Putamen (tissue), 1 donor: ENCODE measurements around the gene FILIP1L.

ENCODE experiments used
- DNase-seq: peaks from one replicate; pipeline ENCODE4 v3.0.0-alpha.2; 2016; ENCODE audit warnings: low spot score

The FILIP1L gene

GRCh38 chr3:99951701-99952100, 162.6 kb downstream of the FILIP1L start:
- no peak for DNase-seq

GRCh38 chr3:99950921-99951320, 163.4 kb downstream of the FILIP1L start:
- no peak for DNase-seq

GRCh38 chr3:99949956-99950670, 164.2 kb downstream of the FILIP1L start:
- DNase-seq: no peak

- no peak for DNase-seq
These were observed 165.7 kb downstream of the FILIP1L start for GRCh38 chr3:99948467-99949089.

- no peak for DNase-seq
These were observed 166.9 kb downstream of the FILIP1L start for GRCh38 chr3:99947356-99947755.

GRCh38 chr3:99945328-99945995, 168.8 kb downstream of the FILIP1L start:
- no peak for DNase-seq

GRCh38 chr3:99943931-99944761, 170.2 kb downstream of the FILIP1L start:
- DNase-seq: no peak

GRCh38 chr3:99941211-99941610, 173.1 kb downstream of the FILIP1L start:
- no peak for DNase-seq

GRCh38 chr3:99940350-99940749, 174.0 kb downstream of the FILIP1L start:
- DNase-seq: no peak

GRCh38 chr3:99939876-99940275, 174.4 kb downstream of the FILIP1L start:
- no peak for DNase-seq

GRCh38 chr3:99938270-99938911, 175.9 kb downstream of the FILIP1L start:
- no peak for DNase-seq

- DNase-seq: no peak
These were observed 179.1 kb downstream of the FILIP1L start for GRCh38 chr3:99934975-99935797.

GRCh38 chr3:99933971-99934750, 180.1 kb downstream of the FILIP1L start:
- DNase-seq: no peak

- no peak for DNase-seq
These were observed 183.2 kb downstream of the FILIP1L start for GRCh38 chr3:99931059-99931458.

- DNase-seq: no peak
These were observed 184.6 kb downstream of the FILIP1L start for GRCh38 chr3:99929745-99930139.

- no peak for DNase-seq
These were observed 185.2 kb downstream of the FILIP1L start for GRCh38 chr3:99928771-99929744.

- no peak for DNase-seq
These were observed 186.4 kb downstream of the FILIP1L start for GRCh38 chr3:99927671-99928457.

GRCh38 chr3:99925584-99926230, 188.6 kb downstream of the FILIP1L start:
- DNase-seq: no peak
